GM21515 (cell line): ENCODE data around the gene SBNO2.

Experiments
- ATAC-seq: cut with Tn5 transposase; IDR thresholded peaks from one replicate; pipeline ENCODE4 v1.9.1; 2021; ENCODE audit not compliant: unreplicated experiment

SBNO2 gene

DNA sequence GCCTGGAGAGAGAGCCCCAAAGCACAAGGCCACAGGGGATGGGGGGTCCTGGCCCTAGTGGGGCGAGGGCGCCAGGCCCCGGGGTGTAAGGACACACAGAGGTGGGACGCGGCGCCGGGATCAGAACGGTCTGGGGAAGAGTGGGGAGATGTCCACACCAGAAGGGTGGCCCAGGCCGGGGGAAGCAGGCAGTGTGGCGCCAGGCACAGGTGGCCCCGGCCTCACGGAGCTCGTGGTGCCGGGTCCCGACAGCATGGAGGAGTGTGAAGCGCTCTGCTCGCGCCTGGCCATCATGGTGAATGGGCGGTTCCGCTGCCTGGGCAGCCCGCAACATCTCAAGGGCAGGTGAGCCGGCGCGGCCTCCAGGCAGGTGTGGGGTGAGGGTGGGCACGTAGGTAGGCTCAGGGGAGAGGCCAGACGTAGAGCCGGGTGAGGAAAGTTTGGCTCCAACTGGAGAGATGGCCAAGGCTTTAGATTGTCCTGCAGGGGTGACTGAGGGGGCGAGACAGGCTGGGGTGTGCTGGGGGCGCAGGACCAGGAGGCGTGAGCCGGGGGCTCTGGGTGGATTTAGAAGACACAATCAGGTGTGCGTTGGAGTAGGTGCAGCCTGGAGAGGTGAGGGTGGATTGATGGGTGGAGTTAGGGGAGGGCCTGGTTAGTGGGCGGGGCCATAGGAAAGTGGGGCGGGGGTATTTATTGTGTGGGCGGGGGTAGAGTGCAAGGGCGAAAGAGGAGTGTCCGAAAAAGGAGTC is 110.0 kb downstream of the SBNO2 start:
- no peak for ATAC-seq

DNA sequence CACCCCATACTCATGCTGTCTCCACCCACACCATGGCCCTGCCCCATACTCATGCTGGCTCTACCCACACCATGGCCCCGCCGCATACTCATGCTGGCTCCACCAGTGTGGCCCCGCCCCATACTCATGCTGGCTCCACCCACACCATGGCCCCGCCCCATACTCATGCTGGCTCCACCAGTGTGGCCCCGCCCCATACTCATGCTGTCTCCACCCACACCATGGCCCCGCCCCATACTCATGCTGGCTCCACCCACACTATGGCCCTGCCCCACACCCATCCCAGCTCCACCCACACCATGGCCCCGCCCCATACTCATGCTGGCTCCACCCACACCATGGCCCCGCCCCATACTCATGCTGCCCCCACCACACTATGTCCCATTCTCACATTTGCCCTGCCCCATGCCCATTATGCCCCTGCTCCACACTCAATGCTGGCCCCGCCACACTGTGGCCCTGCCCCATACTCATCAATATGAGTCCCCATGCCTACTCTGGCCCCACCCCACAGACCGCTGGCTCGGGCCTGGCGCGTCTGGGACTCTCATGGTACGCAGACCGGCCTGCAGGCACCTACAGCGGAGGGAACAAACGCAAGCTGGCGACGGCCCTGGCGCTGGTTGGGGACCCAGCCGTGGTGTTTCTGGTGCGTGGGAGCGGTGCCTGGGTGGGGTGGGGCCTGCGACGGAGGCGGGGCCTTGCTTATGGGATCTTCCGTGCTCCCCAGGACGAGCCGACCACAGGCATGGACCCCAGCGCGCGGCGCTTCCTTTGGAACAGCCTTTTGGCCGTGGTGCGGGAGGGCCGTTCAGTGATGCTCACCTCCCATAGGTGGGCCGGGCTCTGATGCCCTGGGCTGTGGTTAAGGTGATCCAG is 110.8 kb downstream of the SBNO2 start:
- ATAC-seq: no peak

DNA sequence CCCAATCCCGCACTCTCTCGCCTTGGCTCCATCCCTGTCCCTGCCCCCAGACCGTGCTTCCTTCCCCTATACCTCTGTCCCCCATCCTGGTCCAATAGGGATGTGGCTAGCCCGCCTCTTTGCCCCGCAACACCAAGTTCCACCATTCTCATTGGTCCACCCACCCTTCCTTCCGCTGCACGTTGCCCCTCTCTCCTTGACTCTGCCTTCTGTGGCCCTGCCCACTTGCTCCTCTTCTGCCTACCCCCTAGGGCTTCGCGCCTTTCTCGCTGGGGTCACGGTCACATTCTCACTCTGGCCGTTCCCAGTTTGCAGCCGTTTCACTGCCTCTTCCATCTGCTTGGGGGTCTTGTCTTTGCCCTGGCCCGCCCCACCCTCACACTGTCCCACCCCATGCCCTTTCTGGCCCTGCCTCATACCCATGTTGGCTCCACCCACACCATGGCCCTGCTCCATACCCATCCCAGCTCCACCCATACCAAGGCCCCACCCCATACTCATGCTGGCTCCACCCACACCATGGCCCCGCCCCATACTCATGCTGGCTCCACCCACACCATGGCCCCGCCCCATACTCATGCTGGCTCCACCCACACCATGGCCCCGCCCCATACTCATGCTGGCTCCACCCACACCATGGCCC is 111.6 kb downstream of the SBNO2 start:
- no peak for ATAC-seq

DNA sequence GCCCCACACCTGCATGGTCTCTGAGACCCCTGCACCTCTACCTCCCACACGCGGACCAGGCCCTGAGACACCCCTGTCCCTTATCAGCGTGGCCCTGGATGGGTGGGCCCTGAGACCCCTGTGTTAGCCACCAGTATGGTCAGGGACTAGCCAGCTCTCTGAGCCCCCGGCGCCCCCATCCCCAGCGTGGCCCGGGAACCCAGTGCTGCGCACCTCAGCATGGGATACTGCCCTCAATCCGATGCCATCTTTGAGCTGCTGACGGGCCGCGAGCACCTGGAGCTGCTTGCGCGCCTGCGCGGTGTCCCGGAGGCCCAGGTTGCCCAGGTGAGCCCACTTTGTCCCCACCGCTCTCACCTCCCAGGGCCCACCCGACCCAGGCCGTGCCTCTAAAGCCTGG is 112.1 kb downstream of the SBNO2 start:
- ATAC-seq: no peak

GRCh38 chr19:1060689-1061088 is 113.4 kb downstream of the SBNO2 start:
- no peak for ATAC-seq

GRCh38 chr19:1058112-1058511 is 116.0 kb downstream of the SBNO2 start:
- ATAC-seq: no peak
